OCI-LY7 (cell line): Measurements from ENCODE around the gene TEX22.

Experiments
- CTCF ChIP-seq: fragments of 200-600 bp; sonication (generic); conservative IDR thresholded peaks from 2 replicates; pipeline ENCODE4 v1.5.1; 2014; ENCODE audit warnings: mild to moderate bottlenecking, antibody characterized with exemption, low read length, moderate library complexity, mixed read lengths
- EZH2phosphoT487 ChIP-seq: fragments of 200-600 bp; sonication (generic); IDR thresholded peaks from 2 replicates; pipeline ENCODE4 v1.6.1; 2018; ENCODE audit warnings: low read depth, borderline replicate concordance, mild to moderate bottlenecking, mixed run types, antibody characterized with exemption, low read length, moderate library complexity, mixed read lengths

- TF ChIP-seq EZH2phosphoT487 = no peak
- no peak for TF ChIP-seq CTCF
Measured at GRCh38 chr14:105442125-105442524, 43.8 kb downstream of the TEX22 start.
